ENCODE measurements around the gene AMH.

The AMH gene

DNA sequence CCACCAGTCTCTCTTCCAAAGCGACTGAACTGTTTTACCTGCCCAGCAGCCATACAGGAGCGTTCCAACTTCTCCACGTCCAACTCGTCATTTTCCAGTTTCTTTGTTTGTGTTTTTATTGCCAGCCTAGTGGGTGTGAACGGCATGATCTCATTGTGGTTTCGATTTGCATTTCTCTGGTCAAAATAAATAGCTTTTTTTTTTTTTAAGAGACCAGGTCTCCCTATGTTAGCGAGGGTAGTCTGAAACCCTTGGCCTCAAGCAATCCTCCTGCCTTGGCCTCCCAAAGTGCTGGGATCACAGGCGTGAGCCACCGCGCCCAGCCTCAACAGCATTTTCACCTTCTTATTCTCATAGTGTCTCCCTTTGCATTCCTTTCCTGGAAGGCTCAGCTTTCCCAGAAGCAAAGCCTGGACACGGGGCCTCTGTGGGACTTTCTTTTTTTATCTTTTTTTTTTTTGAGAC lies 11.2 kb downstream of the AMH start:
- DNase-seq (ENCODE audit: low read depth), result no peak
- no peak overlapping the region for H3K4me3 ChIP-seq (ENCODE audit: control insufficient read depth, low read depth, low read length)

DNA sequence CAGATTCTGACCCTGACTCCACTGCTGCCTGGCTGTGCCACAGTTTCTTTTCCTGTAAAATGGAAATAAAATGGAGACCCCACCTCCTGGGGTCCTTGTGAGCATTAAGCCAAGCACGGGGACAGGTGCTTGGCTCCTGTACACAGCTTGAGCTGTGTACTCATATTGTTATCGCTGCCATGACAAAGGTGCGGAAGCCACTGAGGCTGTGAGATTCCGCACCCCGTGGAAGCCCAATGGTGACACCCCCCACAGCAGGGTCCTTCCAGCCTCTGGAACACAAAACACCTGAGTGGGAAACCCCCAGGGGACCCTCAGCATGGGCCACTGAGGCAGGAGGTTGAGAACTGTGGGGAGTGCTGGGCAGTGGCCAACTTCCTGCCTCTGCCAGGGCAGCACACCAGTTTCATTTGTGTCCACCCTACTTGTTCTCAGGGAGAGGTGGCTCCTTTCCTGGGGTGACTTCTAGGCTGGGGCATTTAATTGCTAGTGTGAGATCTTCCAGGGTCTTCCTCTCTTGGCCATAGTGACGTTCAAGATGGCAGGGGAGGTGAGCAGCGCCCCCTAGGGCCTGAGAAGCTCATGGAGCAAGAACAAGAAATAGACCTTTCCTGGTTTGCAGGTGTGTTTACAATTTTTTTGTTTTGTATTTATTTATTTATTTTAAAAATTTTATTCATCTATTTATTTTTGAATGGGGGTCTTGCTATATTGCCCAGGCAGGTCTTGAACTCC lies 12.5 kb downstream of the AMH start:
- DNase-seq (ENCODE audit: low read depth), result no peak
- peak; percentile 65 for TF ChIP-seq CTCF (IDR thresholded peaks at IDR 0.05; ENCODE audit: control insufficient read depth, insufficient read depth, low read depth, low read length, missing control alignments)
- no peak overlapping the region for H3K4me3 ChIP-seq (ENCODE audit: control insufficient read depth, low read depth, low read length)

More for the DNA sequence above, 11.2 kb downstream of the AMH start:
- TF ChIP-seq CTCF (IDR thresholded peaks at IDR 0.05; ENCODE audit: control insufficient read depth, insufficient read depth, low read depth, low read length, missing control alignments), result no peak

DNA sequence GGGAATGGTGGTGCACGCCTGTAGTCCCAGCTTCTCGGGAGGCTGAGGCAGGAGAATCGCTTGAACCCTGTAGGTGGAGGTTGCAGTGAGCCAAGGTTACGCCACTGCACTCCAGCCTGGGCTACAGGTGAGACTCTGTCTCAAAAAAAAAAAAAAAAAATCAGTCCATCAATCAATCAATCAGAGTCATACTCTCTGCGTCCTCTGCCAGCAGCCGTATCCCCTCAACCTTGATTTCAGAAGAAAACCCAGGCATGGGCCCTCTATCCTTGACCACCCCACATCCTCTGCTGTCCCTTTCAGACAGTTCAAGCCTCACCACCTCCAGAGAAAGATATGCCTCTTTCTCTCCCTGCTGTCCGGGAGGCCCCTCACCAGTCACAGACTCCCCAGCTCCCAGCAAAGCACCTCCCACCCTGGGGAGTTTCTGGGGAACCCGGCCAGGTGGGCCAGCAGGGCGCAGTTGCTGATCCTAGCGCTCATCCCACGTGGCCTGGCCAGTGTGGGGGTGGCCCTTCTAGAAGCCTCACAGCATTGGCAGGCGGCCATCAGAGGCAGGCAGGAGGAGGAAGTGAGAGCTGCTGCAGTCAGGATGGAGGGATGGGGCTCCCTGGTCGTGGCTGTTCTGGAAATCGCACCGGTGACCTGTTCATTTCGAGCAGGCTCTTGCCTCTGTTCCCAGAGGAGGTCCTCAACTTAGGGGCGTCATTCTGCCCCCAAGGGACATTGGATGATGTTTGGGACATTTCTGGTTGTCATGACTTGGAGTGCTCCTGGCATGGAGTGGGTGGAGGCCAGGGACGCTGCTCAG lies 17.3 kb downstream of the AMH start:
- H3K4me3 ChIP-seq (ENCODE audit: control insufficient read depth, low read depth, low read length), result no peak overlapping the region
- no peak for TF ChIP-seq CTCF (IDR thresholded peaks at IDR 0.05; ENCODE audit: control insufficient read depth, insufficient read depth, low read depth, low read length, missing control alignments)
- no peak for DNase-seq (ENCODE audit: low read depth)

DNA sequence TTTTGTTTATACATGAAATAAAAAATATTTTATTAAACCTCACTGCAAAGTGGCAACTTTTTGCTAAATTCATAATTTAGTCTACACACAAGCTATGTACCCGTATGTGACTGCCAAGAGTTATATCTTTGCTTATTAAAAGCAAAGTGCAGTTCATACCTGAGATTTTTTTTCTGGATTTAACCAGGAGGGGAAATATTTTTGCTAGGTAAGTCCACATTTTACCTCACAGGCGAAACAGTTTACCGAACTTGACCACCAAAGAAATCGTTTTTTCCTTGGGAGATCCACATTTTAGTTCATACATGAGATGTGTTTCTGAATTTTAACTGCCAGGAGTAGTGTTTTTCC lies 19.3 kb downstream of the AMH start:
- TF ChIP-seq CTCF (IDR thresholded peaks at IDR 0.05; ENCODE audit: control insufficient read depth, insufficient read depth, low read depth, low read length, missing control alignments), result no peak
- DNase-seq (ENCODE audit: low read depth), result no peak
- H3K4me3 ChIP-seq (ENCODE audit: control insufficient read depth, low read depth, low read length), result no peak overlapping the region; the same call in 1 of the 2 replicates

DNA sequence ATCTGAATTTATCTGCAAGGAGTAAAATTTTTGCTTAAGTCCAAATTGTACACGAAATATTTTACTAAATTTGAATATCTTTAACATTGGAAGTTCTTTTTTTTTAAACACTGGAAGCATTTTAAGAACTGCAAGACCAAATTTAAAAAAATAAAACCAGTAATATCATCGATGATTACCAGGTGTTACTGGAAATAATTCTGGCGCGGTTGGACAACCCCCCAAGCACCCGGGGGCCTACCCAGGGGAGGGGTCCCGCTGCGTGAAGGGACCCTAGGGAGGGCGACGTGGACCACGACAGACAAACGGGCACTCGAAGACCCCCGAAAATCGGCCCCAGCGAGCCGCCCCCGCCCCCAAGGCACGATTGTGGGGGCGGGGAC lies 19.7 kb downstream of the AMH start:
- no peak for TF ChIP-seq CTCF (IDR thresholded peaks at IDR 0.05; ENCODE audit: control insufficient read depth, insufficient read depth, low read depth, low read length, missing control alignments)

GRCh38 chr19:2269244-2270156 lies 20.4 kb downstream of the AMH start:
- no peak for TF ChIP-seq CTCF (IDR thresholded peaks at IDR 0.05; ENCODE audit: control insufficient read depth, insufficient read depth, low read depth, low read length, missing control alignments)
- peak overlapping the region; percentile 90 for H3K4me3 ChIP-seq (ENCODE audit: control insufficient read depth, low read depth, low read length)
- DNase-seq (ENCODE audit: low read depth), result peak; percentile 84

More for the DNA sequence above, 19.7 kb downstream of the AMH start:
- H3K4me3 ChIP-seq (ENCODE audit: control insufficient read depth, low read depth, low read length), result peak overlapping the region; percentile 88
- no peak for DNase-seq (ENCODE audit: low read depth)
